Left lung (tissue), 10 donors: ENCODE measurements around the gene TLK1. TPM values are rescaled to one million over a fixed set of nuclear protein-coding genes. Genes with fewer than 3 reads are reported as not detected.
A peak's percentile ranks its signal among the peaks of the same experiment; 100 is the strongest.

ENCODE experiments used
- ATAC-seq: fragments of 200-7000 bp; cut with Tn5 transposase; one replicate; pipeline ENCODE4 v1.9.1; 2020; ENCODE audit warnings: moderate library complexity
- DNase-seq, 4 donors: peaks; one replicate each; pipeline ENCODE4 v3.0.0-alpha.2; 2013 to 2020
- H3K27ac ChIP-seq, 2 donors: fragments of 200-600 bp; sonication (generic) in 1 of 2; one replicate each; pipeline versions ENCODE4 v1.5.0 to v1.8.0; 2020 to 2021
- H3K27me3 ChIP-seq, 2 donors: fragments of 200-600 bp; sonication (generic) in 1 of 2; one replicate each; pipeline versions ENCODE4 v1.5.0 to v1.8.0; 2020 to 2021
- H3K36me3 ChIP-seq, 2 donors: fragments of 200-600 bp; sonication (generic) in 1 of 2; one replicate each; pipeline versions ENCODE4 v1.5.0 to v1.8.0; 2020 to 2021
- H3K4me1 ChIP-seq, 2 donors: fragments of 200-600 bp; one replicate each; pipeline ENCODE4 v1.8.0; 2021
- H3K4me3 ChIP-seq, 2 donors: fragments of 200-600 bp; sonication (generic) in 1 of 2; one replicate each; pipeline versions ENCODE4 v1.5.0 to v1.8.0; 2020 to 2021; ENCODE audit warnings: mild to moderate bottlenecking in 1 of 2
- H3K9me3 ChIP-seq, 2 donors: fragments of 200-600 bp; sonication (generic) in 1 of 2; one replicate each; pipeline versions ENCODE4 v1.5.0 to v1.8.0; 2020 to 2021
- CTCF ChIP-seq, 2 donors: fragments of 200-600 bp; sonication (generic) in 1 of 2; IDR thresholded peaks; one replicate each; pipeline versions ENCODE4 v1.5.0 to v1.8.0; 2021; ENCODE audit warnings: antibody characterized with exemption in 2 of 2
- intact Hi-C, 2 donors: fragments of 100-400 bp; cut with DNase I; formaldehyde crosslinking; loops; one replicate each; pipeline versions ENCODE4 v1.11.2 to v1.14.2; 2022
- polyA plus RNA-seq, 6 donors: library from polyadenylated mRNA; unstranded; fragments of 120-200 nt; gene quantifications; one replicate each; pipeline ENCODE4 v1.2.1, GENCODE V29; 2013; ENCODE audit not compliant: insufficient read length in 6 of 6
- total RNA-seq, 2 donors: library from RNA; stranded (reverse); fragmentation: NEBNext Ultra II Directional; extraction: Animal tissue kit (Norgen Biotek cat#: 25700); gene quantifications; one replicate each; pipeline ENCODE4 v1.2.1, GENCODE V29; 2021
- donor health status: DM: no; HTN: yes; CAD: no.
- donor health status: DM: no; HTN: no; CAD: no.

Gene TLK1
- total and polyA plus RNA-seq, 8 donors = 35.3 to 49.8 (median 40.4) TPM

- H3K9me3 ChIP-seq = no peaks in the 10 kb centered on the region
- H3K4me3 ChIP-seq = no peak overlapping the region
- DNase-seq (no peak), ATAC-seq (no peak)
- intact Hi-C loops = no loop called here
- no peak overlapping the region for H3K27ac ChIP-seq
- H3K27me3 ChIP-seq = no peaks in the 10 kb centered on the region
- peaks cover 0 to 35% of the 10 kb centered on the region in 2 donors for H3K4me1 ChIP-seq
- no peaks in the 10 kb centered on the region for H3K36me3 ChIP-seq
- no peak for TF ChIP-seq CTCF (IDR thresholded peaks at IDR 0.05)
Measured at GRCh38 chr2:171134624-171135230, 26.0 kb downstream of the TLK1 start.

GRCh38 chr2:171132086-171132485 is 28.6 kb downstream of the TLK1 start:
- no peaks in the 10 kb centered on the region for H3K9me3 ChIP-seq
- H3K27ac ChIP-seq = no peak overlapping the region
- H3K27me3 ChIP-seq = no peaks in the 10 kb centered on the region
- no peak for DNase-seq
- H3K36me3 ChIP-seq = no peaks in the 10 kb centered on the region
- no peak overlapping the region for H3K4me3 ChIP-seq
- H3K4me1 ChIP-seq = peaks cover 0 to 34% of the 10 kb centered on the region in 2 donors
- no peak for TF ChIP-seq CTCF (IDR thresholded peaks at IDR 0.05)
- intact Hi-C loops = no loop called here
- no peak for ATAC-seq

GRCh38 chr2:171128461-171128860 is 32.2 kb downstream of the TLK1 start:
- ATAC-seq = no peak
- DNase-seq = no peak

GRCh38 chr2:171124541-171124940 is 36.2 kb downstream of the TLK1 start:
- H3K4me1 ChIP-seq = peaks cover 0 to 19% of the 10 kb centered on the region in 2 donors
- DNase-seq = peak in 2 of 4 donors; percentile 11 to 14
- H3K27ac ChIP-seq = no peak overlapping the region
- no peaks in the 10 kb centered on the region for H3K9me3 ChIP-seq
- no peak for TF ChIP-seq CTCF (IDR thresholded peaks at IDR 0.05)
- H3K4me3 ChIP-seq = no peak overlapping the region
- no peaks in the 10 kb centered on the region for H3K27me3 ChIP-seq
- no peaks in the 10 kb centered on the region for H3K36me3 ChIP-seq
- peak; percentile 59 for ATAC-seq
- intact Hi-C loops = no loop called here

More at GRCh38 chr2:171128461-171128860, 32.2 kb downstream of the TLK1 start:
- no peak for TF ChIP-seq CTCF (IDR thresholded peaks at IDR 0.05)
- H3K36me3 ChIP-seq = no peaks in the 10 kb centered on the region
- H3K27me3 ChIP-seq = no peaks in the 10 kb centered on the region
- H3K27ac ChIP-seq = peak overlapping the region in 1 of 2 donors; percentile 4
- H3K4me3 ChIP-seq = no peak overlapping the region
- intact Hi-C loops = no loop called here
- H3K4me1 ChIP-seq = peaks cover 0 to 24% of the 10 kb centered on the region in 2 donors
- no peaks in the 10 kb centered on the region for H3K9me3 ChIP-seq

- H3K9me3 ChIP-seq = no peaks in the 10 kb centered on the region
- H3K4me3 ChIP-seq = no peak overlapping the region
- TF ChIP-seq CTCF (IDR thresholded peaks at IDR 0.05) = no peak
- DNase-seq = no peak
- no peak overlapping the region for H3K27ac ChIP-seq
- no peak for ATAC-seq
- intact Hi-C loops = no loop called here
- peaks cover 0 to 4% of the 10 kb centered on the region in 2 donors for H3K36me3 ChIP-seq
- H3K4me1 ChIP-seq = no peaks in the 10 kb centered on the region
- no peaks in the 10 kb centered on the region for H3K27me3 ChIP-seq
Measured at GRCh38 chr2:171109571-171109970, 51.1 kb downstream of the TLK1 start.
